ENCODE measurements around the gene COLEC12.

- TF ChIP-seq CTCF (IDR thresholded peaks at IDR 0.05; ENCODE audit: insufficient read depth, low read length, poor library complexity, severe bottlenecking) (no peak), EZH2phosphoT487 (conservative IDR thresholded peaks at IDR 0.05; ENCODE audit: low read length) (no peak)
Measured at GRCh38 chr18:382423-382984, 118.0 kb downstream of the COLEC12 start.
